Measurements from ENCODE around the gene CREB1.
"Not testable (repeated sequence)": the region's sequence is repeated elsewhere in the genome, so short reads cannot be mapped to it uniquely, and the experiment has no call there.

The CREB1 gene

DNA sequence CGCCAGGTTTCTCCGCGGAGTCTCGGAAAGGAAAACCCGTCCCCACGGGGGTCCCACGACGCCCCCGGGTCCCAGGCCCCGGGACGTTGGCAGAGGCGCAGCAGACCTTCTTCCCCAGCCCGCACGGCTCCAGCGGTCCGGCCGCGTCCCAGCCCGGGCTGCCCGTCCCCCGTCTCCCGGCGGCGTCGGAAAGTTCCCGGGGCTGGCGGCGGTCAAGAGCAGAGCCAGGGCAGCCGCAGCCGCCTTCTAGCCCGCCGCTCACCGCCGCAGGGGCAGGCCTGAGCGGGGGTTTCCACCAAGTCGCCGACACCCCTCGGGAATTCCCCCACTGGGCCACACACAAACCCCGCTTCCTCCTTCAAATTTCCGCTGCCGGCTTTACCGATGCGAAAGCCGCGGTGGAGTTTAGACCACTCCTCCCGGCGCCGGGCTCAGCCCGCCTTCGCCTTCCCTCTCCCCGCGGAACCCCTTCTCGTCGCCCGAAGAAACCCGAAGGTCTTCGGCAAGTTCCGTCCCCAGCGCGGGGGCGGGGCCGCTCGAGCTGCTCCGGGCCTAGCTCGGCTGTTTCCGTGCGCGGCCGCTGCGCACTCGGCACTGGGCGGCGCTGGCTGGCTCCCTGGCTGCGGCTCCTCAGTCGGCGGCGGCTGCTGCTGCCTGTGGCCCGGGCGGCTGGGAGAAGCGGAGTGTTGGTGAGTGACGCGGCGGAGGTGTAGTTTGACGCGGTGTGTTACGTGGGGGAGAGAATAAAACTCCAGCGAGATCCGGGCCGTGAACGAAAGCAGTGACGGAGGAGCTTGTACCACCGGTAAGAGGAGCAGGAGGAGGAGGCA lies at the start of gene CREB1:
Gene CREB1 (plus strand): TSS at position 633 of the 830 bp plus-strand sequence. CDS start 25,674 bp downstream, outside the sequence.
- in situ Hi-C loops (cut with HindIII; ENCODE audit: low sequenced_read_pairs): no loop called here

- in situ Hi-C loops (cut with HindIII; ENCODE audit: low sequenced_read_pairs): no loop called here
These were observed 49.2 kb upstream of the CREB1 start for GRCh38 chr2:207480521-207481040.

DNA sequence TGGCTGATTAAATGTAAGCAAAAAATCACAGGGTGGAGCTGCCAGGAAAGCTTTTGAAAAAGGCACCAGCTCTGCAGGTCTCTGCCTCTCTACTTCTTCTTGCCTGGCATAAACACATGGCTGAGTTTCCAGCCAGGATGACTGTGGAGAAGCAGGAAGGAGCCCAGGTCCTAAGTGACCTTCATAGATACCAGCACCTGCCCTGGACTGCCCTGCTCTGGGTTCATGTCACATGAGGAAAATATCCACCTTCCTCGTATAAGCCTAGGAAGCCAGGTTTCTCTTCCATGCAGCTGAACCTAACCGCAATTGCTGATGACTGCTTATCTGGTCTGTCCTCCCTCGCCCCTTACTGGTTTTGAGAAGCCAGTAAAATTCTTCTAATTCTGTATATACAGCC lies 47.8 kb upstream of the CREB1 start:
- in situ Hi-C loops (cut with HindIII; ENCODE audit: low sequenced_read_pairs): no loop called here

DNA sequence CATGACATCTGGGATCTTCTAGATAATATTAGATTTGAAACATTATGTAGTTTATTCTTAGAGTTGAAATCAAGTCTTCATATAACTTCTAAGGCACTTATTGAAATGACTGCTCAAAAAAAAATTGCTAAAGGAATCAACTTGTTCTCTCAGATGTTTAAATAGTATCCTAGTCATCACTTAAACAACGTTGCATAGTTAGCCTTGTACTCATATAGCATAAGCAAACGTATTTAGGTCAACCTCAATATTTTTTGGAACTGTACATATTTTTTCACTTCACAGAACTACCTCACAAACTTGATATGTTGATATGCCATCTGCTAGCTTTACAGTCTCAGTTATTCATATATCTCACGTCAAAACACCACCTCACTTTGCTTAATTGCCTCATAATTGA lies 47.1 kb upstream of the CREB1 start:
- in situ Hi-C loops (cut with HindIII; ENCODE audit: low sequenced_read_pairs): no loop called here

DNA sequence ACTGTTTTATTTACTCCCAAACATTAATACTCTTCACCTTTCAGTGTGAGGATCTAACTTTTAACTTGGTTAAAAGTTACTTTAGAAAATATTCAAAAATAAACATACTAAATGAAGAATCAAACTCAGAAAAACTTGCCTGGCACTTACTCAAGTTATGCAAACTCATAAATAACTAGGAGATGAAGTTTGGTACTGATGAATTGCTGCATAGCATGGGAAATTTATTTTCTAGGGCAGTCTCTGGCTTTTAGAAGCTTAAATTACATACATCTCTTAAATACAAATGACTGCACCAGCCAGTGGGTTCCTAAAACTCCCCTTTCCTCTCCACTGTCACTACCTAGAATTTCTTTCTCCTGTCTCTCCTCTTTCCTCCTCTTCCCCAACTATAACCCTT lies 46.7 kb upstream of the CREB1 start:
- in situ Hi-C loops (cut with HindIII; ENCODE audit: low sequenced_read_pairs): no loop called here

DNA sequence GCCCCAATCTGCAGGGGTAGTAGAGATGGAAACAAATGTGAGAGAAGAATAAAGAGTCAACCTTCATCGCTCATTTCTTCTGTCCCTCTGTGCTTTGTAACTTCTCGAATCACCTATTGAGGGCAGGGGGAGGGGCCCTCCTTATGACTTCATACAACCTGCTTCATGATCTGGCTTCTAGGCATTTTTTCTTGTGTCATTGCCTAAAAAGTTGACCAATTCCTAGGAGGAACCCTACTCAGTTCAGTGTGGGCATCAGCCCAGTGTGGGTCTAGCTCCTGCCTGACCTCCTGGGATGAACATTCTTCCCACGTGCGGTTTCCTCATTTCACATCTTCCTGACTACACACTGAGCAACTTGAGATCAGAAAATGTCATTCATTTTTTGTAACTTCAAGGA lies 46.3 kb upstream of the CREB1 start:
- in situ Hi-C loops (cut with HindIII; ENCODE audit: low sequenced_read_pairs): no loop called here

GRCh38 chr2:207484444-207485391 lies 45.0 kb upstream of the CREB1 start:
- in situ Hi-C loops (cut with HindIII; ENCODE audit: low sequenced_read_pairs): no loop called here

DNA sequence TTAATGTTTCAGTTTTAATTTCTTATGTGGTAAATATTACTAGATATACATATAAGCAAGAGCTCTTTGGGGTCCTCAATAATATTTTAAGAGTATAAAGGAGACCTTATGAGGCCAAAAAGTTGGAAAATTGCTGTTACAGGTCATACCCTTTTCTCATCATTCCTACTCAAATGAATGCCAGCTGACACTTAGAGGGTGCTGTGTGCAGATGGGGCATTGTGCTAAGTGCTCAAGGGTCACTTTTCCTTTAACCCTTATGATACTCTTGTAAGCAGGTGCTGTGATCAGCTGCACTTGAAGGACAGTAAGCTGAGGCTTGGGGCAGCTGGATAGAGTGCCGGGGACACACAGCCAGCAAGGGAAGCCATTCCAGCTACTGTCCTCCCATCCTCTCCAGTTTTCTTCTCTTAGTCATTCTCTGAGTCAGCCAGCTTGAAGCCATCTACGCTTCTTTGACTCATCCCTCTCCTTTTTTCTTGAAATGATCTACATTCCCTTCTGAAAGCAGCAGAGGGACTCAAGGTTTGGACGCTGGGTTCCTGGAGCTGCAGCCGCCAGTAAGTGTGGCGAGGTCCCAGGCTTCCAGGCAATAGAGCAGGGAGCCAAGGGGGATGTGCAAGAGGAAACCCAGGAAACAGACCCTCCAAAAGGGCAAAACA lies 42.0 kb upstream of the CREB1 start:
- in situ Hi-C loops (cut with HindIII; ENCODE audit: low sequenced_read_pairs): no loop called here

GRCh38 chr2:207489251-207489650 lies 40.5 kb upstream of the CREB1 start:
- in situ Hi-C loops (cut with HindIII; ENCODE audit: low sequenced_read_pairs): no loop called here

- in situ Hi-C loops (cut with HindIII; ENCODE audit: low sequenced_read_pairs): no loop called here
These were observed 39.3 kb upstream of the CREB1 start for GRCh38 chr2:207490441-207490840.

GRCh38 chr2:207491086-207491485 lies 38.7 kb upstream of the CREB1 start:
- in situ Hi-C loops (cut with HindIII; ENCODE audit: low sequenced_read_pairs): no loop called here

GRCh38 chr2:207491956-207492355 lies 37.8 kb upstream of the CREB1 start:
- in situ Hi-C loops (cut with HindIII; ENCODE audit: low sequenced_read_pairs): no loop called here

DNA sequence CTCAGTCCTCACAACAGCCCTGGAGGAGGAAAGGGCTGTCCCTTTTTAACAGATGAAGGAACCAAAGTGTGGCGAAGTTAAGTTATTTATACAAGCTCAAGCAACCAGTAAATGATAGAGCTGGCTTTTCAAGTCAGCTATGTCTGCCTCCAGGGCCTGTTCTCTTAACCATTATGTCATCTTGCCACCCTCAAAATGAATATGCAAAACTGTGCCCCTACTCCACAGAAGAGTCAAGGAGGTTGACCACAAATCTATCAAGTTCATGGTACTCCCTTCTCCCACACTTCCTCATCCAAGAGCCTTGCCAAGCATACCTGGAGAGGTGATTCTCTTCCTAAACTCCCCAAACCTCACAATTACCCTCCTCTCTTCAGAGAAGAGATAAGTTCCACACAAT lies 37.3 kb upstream of the CREB1 start:
- in situ Hi-C loops (cut with HindIII; ENCODE audit: low sequenced_read_pairs): no loop called here

DNA sequence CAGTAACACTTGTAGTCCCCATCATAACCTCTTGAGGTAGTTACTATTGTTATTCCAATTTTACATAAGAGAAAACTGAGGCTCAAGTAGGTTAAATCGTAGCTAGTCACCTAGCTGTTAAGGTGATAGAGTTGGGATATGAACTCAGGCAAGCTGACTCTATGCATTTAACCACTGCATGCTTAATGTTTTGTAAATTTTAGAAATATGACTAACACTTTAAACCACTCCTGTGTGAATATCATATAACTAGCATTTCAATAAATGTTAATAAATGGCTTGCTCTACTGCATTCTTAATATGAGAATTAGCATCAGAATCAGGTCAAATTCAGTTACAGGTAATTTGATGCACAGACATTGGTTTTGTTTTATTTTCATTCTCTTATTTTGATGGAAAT lies 35.6 kb upstream of the CREB1 start:
- in situ Hi-C loops (cut with HindIII; ENCODE audit: low sequenced_read_pairs): no loop called here

GRCh38 chr2:207496936-207497335 lies 32.8 kb upstream of the CREB1 start:
- in situ Hi-C loops (cut with HindIII; ENCODE audit: low sequenced_read_pairs): not testable (repeated sequence)

DNA sequence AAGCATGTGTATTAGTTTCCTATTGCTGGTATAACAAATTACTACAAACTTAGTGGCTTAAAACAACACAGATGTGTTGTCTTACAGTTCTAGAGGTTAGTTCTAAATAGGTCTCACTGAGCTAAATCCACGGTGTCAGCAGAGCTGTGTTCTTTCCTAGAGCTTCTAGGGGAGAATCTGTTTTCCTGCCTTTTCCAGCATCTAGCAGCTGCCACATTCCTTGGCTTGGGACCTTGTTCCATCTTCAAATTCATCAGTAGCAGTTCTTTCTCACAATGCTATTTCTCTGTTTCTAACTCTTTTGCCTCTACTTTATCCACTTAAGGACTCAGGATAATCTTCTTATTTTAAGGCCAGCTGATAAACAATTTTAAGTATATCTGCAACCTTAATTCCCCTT lies 32.2 kb upstream of the CREB1 start:
- in situ Hi-C loops (cut with HindIII; ENCODE audit: low sequenced_read_pairs): no loop called here

- in situ Hi-C loops (cut with HindIII; ENCODE audit: low sequenced_read_pairs): no loop called here
These were observed 31.3 kb upstream of the CREB1 start for GRCh38 chr2:207498427-207498826.

DNA sequence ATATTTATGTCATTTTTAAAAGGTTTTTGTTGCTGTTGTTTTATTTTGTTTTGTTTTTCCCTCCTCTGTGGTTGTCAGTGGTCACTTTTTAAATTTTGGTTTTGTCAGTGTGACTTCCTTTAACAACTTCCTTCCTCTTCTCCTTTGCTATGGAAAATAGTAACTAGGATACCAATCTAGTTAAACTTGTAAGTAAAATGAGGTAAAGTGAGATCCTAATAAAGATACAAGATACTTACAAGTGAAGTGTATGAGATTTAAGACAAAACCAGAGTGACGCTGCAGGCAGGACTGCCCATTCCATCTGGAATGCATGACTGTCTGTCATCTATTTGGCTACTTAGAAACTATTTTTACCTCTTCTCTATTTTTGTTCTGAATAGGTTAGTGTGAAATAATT lies 30.6 kb upstream of the CREB1 start:
- in situ Hi-C loops (cut with HindIII; ENCODE audit: low sequenced_read_pairs): no loop called here

DNA sequence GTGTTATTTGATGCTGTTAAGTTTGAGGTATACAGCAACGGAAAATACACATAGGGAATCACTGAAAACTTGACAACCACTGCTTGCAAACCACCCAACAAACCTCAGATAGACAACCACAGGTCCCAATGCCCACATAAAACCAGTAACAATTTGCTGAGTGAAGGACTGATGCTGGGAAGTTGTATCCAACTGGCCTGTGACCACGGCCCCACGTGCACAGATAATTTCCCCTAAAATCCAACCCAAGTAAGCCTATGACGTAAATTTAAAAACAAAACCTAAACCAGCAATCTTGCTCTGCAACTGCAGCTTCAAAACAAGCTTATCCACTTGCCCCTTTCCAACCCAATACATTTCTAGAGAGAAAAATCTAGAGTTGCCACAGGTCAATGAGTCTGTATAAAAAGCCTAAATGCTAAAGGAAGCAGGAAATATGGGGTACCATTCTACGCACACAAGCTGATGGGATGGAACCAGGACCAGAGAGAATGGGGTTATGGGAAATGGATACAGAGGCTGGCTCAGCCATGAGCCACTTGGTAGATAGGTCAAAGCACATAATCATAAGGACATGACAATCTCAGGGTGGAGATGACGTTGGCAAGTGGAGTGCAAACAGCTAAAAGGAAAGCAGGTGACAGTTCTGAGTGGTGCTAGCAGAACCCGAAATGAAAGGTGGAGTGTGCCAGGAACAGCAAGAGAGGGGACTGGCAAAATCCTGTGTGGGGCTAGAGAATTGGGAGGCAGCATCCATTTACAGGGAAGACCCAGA lies 27.8 kb upstream of the CREB1 start:
- in situ Hi-C loops (cut with HindIII; ENCODE audit: low sequenced_read_pairs): no loop called here

DNA sequence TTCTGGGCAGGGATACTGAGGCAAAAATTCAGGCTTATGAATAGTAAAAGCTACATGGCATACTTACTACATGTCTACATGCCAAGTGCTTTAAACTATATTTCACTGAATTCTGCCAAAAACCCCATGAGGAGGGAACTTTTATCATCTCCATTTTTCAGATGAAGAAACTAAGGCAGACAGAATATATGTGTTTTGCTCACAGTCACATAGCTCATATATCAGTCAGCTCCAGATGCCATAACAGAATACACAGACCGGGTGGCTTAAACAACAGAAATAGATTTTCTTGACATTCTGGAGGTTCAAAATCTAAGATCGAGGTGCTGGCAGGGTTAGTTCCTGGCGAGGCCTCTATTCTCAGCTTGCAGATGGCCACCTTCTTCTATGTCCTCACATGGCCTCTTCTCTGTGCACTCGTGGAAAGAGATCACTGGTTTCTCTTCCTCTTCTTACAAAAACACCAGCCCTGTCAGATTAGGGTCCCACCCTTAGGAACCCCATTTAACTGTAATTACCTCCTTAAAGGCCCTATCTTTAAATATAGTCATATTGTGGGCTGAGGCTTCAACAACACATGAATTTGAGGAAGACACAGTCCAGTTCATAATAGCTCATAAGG lies 27.1 kb upstream of the CREB1 start:
- in situ Hi-C loops (cut with HindIII; ENCODE audit: low sequenced_read_pairs): no loop called here

Measured in DLD1 (cell line).